SK-N-SH (cell line): Measurements from ENCODE around the gene FGF8. TPM values are rescaled to one million over a fixed set of nuclear protein-coding genes. Genes with fewer than 3 reads are reported as not detected.

Source experiments
- CTCF ChIA-PET: fragments of 300-600, 350-600 bp; formaldehyde crosslinking; extraction: SDS; loops from one replicate; lab custom pipeline; 2021; lab: Yijun Ruan, JAX
- POLR2A ChIA-PET: fragments of 350-600 bp; sonication (Branson Sonifier 250); formaldehyde crosslinking; extraction: SDS; loops from one replicate; lab custom pipeline; 2020; ENCODE audit warnings: antibody characterized with exemption, inconsistent platforms; lab: Yijun Ruan, JAX
- DNase-seq: peaks from one replicate; pipeline ENCODE4 v3.0.0; 2012
- H2AFZ ChIP-seq: fragments of 200-600 bp; sonication (generic); 2 replicates; pipeline ENCODE4 v1.8.1; 2016; ENCODE audit warnings: antibody characterized with exemption, mild to moderate bottlenecking, low read depth
- H3F3A ChIP-seq: fragments of 200-600 bp; sonication (generic); replicated peaks from 2 replicates; pipeline ENCODE3; 2016; ENCODE audit warnings: antibody characterized with exemption, mild to moderate bottlenecking; ENCODE audit not compliant: insufficient read depth
- H3K27ac ChIP-seq, 2 experiments: fragments of 200-500 bp in 1 of 2; fragments of 200-600 bp in 1 of 2; sonication (Bioruptor generic) in 1 of 2; sonication (generic), shearing (Covaris generic) in 1 of 2; 2 replicates each; pipeline versions ENCODE4 v1.5.1 to v1.6.1; 2014 to 2016; ENCODE audit warnings: low read depth in 2 of 2, inconsistent platforms in 1 of 2, low read length in 1 of 2, mild to moderate bottlenecking in 1 of 2, mixed read lengths in 1 of 2
- H3K27me3 ChIP-seq: fragments of 200-600 bp; sonication (generic), shearing (Covaris generic); 2 replicates; pipeline ENCODE4 v1.6.1; 2016; ENCODE audit warnings: mixed run types; ENCODE audit not compliant: insufficient read depth
- H3K36me3 ChIP-seq, 2 experiments: fragments of 200-500 bp in 1 of 2; fragments of 200-600 bp in 1 of 2; sonication (Bioruptor generic) in 1 of 2; sonication (generic) in 1 of 2; replicated peaks in 1 of 2; 2 replicates each; pipeline versions ENCODE3 to v1.5.1; 2014 to 2016; ENCODE audit warnings: low read length in 1 of 2, mild to moderate bottlenecking in 1 of 2; ENCODE audit not compliant: insufficient read depth in 2 of 2, control insufficient read depth in 1 of 2
- H3K4me1 ChIP-seq, 2 experiments: fragments of 200-500 bp in 1 of 2; fragments of 200-600 bp in 1 of 2; sonication (Bioruptor generic) in 1 of 2; sonication (generic), shearing (Covaris generic) in 1 of 2; 2 replicates each; pipeline versions ENCODE4 v1.5.1 to v1.6.1; 2014 to 2016; ENCODE audit warnings: low read depth in 1 of 2, low read length in 1 of 2, mixed run types in 1 of 2; ENCODE audit not compliant: insufficient read depth in 2 of 2, control insufficient read depth in 1 of 2
- H3K4me2 ChIP-seq: fragments of 200-600 bp; sonication (generic), shearing (Covaris generic); 2 replicates; pipeline ENCODE4 v1.6.1; 2017; ENCODE audit warnings: mixed run types
- H3K4me3 ChIP-seq, 2 experiments: fragments of 200-500 bp in 1 of 2; fragments of 200-600 bp in 1 of 2; sonication (Bioruptor generic) in 1 of 2; sonication (generic), shearing (Covaris generic) in 1 of 2; 2 replicates each; pipeline versions ENCODE4 v1.5.1 to v1.8.1; 2014 to 2016; ENCODE audit warnings: low read depth in 2 of 2, inconsistent platforms in 1 of 2, low read length in 1 of 2, mild to moderate bottlenecking in 1 of 2, mixed read lengths in 1 of 2, moderate library complexity in 1 of 2
- H3K79me2 ChIP-seq: fragments of 200-600 bp; sonication (generic); 2 replicates; pipeline ENCODE4 v1.8.1; 2017; ENCODE audit warnings: mild to moderate bottlenecking; ENCODE audit not compliant: insufficient read depth
- H3K9ac ChIP-seq: fragments of 200-600 bp; sonication (generic); 2 replicates; pipeline ENCODE4 v1.6.1; 2017; ENCODE audit warnings: mixed run types
- H3K9me2 ChIP-seq: fragments of 200-600 bp; sonication (generic); 2 replicates; pipeline ENCODE4 v1.6.1; 2017; ENCODE audit warnings: mixed run types
- H3K9me3 ChIP-seq: fragments of 200-600 bp; sonication (generic); 2 replicates; pipeline ENCODE4 v1.6.1; 2017; ENCODE audit warnings: mixed run types, mild to moderate bottlenecking, moderate library complexity
- H4K20me1 ChIP-seq: fragments of 200-600 bp; sonication (generic); 2 replicates; pipeline ENCODE4 v1.6.1; 2017; ENCODE audit warnings: mild to moderate bottlenecking, mixed run types; ENCODE audit not compliant: insufficient read depth
- ELF1 ChIP-seq: IDR thresholded peaks from 2 replicates; pipeline ENCODE4 v1.4.0; 2012
- EZH2phosphoT487 ChIP-seq: fragments of 200-600 bp; sonication (generic); IDR thresholded peaks from 2 replicates; pipeline ENCODE4 v1.6.1; 2017; ENCODE audit warnings: low read depth, mixed run types, mild to moderate bottlenecking, antibody characterized with exemption, moderate library complexity, borderline replicate concordance
- FOXJ3 ChIP-seq: sonication (generic); formaldehyde crosslinking; IDR thresholded peaks from 2 replicates; pipeline ENCODE4 v1.5.1; 2020; ENCODE audit warnings: mild to moderate bottlenecking, missing genetic modification reagents
- JUND ChIP-seq: IDR thresholded peaks from 2 replicates; pipeline ENCODE4 v1.4.0; 2012
- MXI1 ChIP-seq: IDR thresholded peaks from 2 replicates; pipeline ENCODE4 v1.6.1; 2012; ENCODE audit warnings: mild to moderate bottlenecking, low read depth, low read length, improper control_type of control experiment
- NFIC ChIP-seq: IDR thresholded peaks from 2 replicates; pipeline ENCODE4 v1.4.0; 2012; ENCODE audit warnings: borderline replicate concordance
- POLR2AphosphoS5 ChIP-seq: IDR thresholded peaks from 2 replicates; pipeline ENCODE4 v1.6.1; 2012; ENCODE audit warnings: low read depth, low read length
- RAD21 ChIP-seq: IDR thresholded peaks from 2 replicates; pipeline ENCODE4 v1.6.1; 2012; ENCODE audit warnings: mild to moderate bottlenecking, low read length
- RFX5 ChIP-seq: IDR thresholded peaks from 2 replicates; pipeline ENCODE4 v1.6.1; 2012; ENCODE audit warnings: mild to moderate bottlenecking, improper control_type of control experiment, low read length
- SIN3A ChIP-seq: IDR thresholded peaks from 2 replicates; pipeline ENCODE4 v1.6.1; 2012; ENCODE audit warnings: low read depth, mild to moderate bottlenecking, low read length, moderate library complexity, borderline replicate concordance
- TAF1 ChIP-seq: IDR thresholded peaks from 2 replicates; pipeline ENCODE4 v1.6.1; 2012; ENCODE audit warnings: low read depth, mild to moderate bottlenecking, low read length, moderate library complexity, borderline replicate concordance
- USF2 ChIP-seq: fragments of 150-350 bp; IDR thresholded peaks from 2 replicates; pipeline ENCODE4 v1.6.1; 2017; ENCODE audit warnings: antibody characterized with exemption, low read length, low read depth, borderline replicate concordance
- whole genome bisulfite sequencing: methylation state at CpG from one replicate; pipeline ENCODE4 v1.1.6; 2017; ENCODE audit warnings: low lambda C conversion rate; 5-methylcytosine and 5-hydroxymethylcytosine counted together
- polyA plus RNA-seq, 3 experiments: library from polyadenylated mRNA; depleted of rRNA; stranded (reverse); fragments of >200 nt; gene quantifications; 2 replicates each; pipeline ENCODE4 v1.2.3, GENCODE V29; 2012
- TF ChIP-seq, protein P1 (sequence below): fragments of 150-350 bp; IDR thresholded peaks from 2 replicates; pipeline ENCODE4 v1.6.1; 2016; ENCODE audit warnings: mild to moderate bottlenecking, low read depth, low read length
- TF ChIP-seq, protein P2 (sequence below): IDR thresholded peaks from 2 replicates; pipeline ENCODE4 v1.4.0; 2012; ENCODE audit warnings: low read depth, borderline replicate concordance
- TF ChIP-seq, protein P3 (sequence below): fragments of 200-600 bp; sonication (generic); IDR thresholded peaks from 2 replicates; pipeline ENCODE4 v1.6.1; 2017; ENCODE audit warnings: antibody characterized with exemption, mild to moderate bottlenecking, moderate library complexity
- TF ChIP-seq, protein P4 (sequence below): IDR thresholded peaks from 2 replicates; pipeline ENCODE4 v1.4.0; 2012; ENCODE audit warnings: low read depth

FGF8 gene
- polyA plus RNA-seq, 1 of the 3 experiments (the other 2 are of a cell fraction), result not detected

DNA sequence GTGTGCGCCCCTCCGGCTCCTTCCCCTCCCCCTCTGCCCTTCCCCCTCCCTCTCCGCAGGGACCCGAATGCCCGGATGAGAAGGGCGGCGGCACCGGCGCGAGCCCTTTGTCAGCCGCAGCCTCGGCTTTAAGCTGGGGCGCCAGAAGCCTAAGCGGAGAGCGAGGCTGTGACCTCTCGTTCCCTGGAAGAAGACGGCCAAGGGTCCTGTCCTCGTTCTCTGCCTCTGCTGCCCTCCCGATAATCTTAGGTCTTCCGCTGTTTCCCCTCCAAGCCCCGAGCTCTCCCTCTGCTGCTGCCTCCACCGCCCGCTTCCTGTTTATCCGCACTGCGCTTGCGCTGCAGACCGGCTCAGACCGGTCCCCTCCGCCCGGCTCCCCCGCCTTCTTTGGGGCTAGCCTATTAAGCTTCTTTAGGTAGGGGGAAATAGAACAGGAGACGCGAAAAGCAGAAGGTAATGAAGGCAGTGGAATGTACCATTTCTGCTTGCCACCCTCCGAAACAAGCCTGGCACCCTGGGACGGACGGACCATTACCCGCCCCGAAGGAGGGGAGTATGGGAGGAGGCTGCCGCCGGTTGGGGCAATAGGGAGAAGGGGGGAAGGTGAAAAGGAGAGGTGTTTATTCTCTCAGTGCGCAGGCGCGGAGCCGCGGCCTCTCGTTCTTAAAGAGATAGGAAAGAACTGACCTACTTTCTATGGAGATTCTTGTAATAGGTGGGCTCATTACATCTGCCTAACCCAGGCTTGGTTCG lies 42.4 kb upstream of the FGF8 start, which contains the start of gene OGA (continued):
- TF ChIP-seq JUND (peak; percentile 78; the same call in 1 of the 2 replicates), SIN3A (peak; percentile 79; the same call in 1 of the 2 replicates), RFX5 (no peak), USF2 (no peak), RAD21 (no peak)
- TF ChIP-seq, protein P1, sequence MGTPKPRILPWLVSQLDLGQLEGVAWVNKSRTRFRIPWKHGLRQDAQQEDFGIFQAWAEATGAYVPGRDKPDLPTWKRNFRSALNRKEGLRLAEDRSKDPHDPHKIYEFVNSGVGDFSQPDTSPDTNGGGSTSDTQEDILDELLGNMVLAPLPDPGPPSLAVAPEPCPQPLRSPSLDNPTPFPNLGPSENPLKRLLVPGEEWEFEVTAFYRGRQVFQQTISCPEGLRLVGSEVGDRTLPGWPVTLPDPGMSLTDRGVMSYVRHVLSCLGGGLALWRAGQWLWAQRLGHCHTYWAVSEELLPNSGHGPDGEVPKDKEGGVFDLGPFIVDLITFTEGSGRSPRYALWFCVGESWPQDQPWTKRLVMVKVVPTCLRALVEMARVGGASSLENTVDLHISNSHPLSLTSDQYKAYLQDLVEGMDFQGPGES, result peak; percentile 12; the same call in 1 of the 2 replicates
- TF ChIP-seq, protein P2, sequence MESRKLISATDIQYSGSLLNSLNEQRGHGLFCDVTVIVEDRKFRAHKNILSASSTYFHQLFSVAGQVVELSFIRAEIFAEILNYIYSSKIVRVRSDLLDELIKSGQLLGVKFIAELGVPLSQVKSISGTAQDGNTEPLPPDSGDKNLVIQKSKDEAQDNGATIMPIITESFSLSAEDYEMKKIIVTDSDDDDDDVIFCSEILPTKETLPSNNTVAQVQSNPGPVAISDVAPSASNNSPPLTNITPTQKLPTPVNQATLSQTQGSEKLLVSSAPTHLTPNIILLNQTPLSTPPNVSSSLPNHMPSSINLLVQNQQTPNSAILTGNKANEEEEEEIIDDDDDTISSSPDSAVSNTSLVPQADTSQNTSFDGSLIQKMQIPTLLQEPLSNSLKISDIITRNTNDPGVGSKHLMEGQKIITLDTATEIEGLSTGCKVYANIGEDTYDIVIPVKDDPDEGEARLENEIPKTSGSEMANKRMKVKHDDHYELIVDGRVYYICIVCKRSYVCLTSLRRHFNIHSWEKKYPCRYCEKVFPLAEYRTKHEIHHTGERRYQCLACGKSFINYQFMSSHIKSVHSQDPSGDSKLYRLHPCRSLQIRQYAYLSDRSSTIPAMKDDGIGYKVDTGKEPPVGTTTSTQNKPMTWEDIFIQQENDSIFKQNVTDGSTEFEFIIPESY, result peak; percentile 44; the same call in 1 of the 2 replicates

DNA sequence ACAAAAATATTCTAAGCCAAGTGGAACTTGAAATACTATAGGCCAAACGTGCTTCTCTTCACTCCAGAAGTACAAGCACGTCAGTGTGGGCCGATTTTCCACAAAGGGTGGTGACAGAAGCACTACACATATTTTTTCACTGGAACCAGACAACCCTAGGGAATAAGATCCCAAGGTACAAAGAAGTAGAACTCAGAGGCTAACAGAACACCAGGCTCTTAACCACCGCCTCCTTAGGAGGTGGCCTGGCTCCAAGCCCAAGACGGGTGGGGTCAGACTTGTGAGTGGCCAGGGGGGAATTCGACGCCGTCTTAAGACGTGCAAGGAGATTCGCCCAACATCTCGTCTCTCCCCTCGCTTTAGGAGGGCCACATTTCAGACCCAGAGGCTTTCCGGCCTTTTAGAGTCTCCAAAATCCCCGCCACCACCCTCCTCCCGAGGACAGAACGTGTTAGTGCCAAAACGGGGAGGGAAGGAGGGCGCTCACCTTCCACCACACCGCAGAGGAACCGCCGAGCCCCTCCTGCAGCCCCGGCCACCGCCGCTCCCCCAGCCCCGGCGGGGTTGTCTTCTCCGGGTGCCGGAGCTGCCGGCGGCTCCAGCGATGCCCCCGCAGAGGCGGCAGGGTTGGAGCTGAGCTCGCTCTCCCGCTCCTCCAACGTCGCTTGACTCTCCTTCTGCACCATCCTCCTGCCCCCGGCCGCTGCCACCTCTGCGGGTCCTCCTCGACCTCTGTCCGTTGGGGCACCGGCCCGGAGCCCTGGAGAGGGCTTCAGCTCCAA lies 41.6 kb upstream of the FGF8 start:
- Histone ChIP-seq H4K20me1 (peaks cover 54% of the 10 kb centered on the region), H3K4me1 (peaks cover 6 to 23% of the 10 kb centered on the region in 2 experiments; a peak in 3 of 4 replicates), H3K9me3 (no peaks in the 10 kb centered on the region), H3K79me2 (peaks cover 57% of the 10 kb centered on the region), H3K27ac (peak overlapping the region; percentile 81 to 97), H3K27me3 (no peaks in the 10 kb centered on the region), H2AFZ (no peak overlapping the region), H3K4me3 (peak overlapping the region; percentile 88 to 96), H3K9ac (peak overlapping the region; percentile 94), H3K36me3 (peaks cover 9 to 22% of the 10 kb centered on the region in 2 experiments), H3F3A (peaks cover 9% of the 10 kb centered on the region), H3K4me2 (peak overlapping the region; percentile 92), H3K9me2 (no peaks in the 10 kb centered on the region)
- 1% methylated on average over 36 of the region's 44 CpGs for WGBS
- peak; percentile 37 for DNase-seq
- CTCF ChIA-PET, result interaction anchor here (0.8 to 3.5 kb wide), 7 partner anchors 12 to 192 kb away, joined by 3 to 14 read pairs (median 4); no protein-coding TSS in a partner anchor
- POLR2A ChIA-PET, result interaction anchor here (0.8 to 1.6 kb wide), 8 partner anchors 10 to 525 kb away, joined by 3 to 10 read pairs (median 4); no protein-coding TSS in a partner anchor
- peak; percentile 83 for TF ChIP-seq NFIC
- TF ChIP-seq, protein P3, sequence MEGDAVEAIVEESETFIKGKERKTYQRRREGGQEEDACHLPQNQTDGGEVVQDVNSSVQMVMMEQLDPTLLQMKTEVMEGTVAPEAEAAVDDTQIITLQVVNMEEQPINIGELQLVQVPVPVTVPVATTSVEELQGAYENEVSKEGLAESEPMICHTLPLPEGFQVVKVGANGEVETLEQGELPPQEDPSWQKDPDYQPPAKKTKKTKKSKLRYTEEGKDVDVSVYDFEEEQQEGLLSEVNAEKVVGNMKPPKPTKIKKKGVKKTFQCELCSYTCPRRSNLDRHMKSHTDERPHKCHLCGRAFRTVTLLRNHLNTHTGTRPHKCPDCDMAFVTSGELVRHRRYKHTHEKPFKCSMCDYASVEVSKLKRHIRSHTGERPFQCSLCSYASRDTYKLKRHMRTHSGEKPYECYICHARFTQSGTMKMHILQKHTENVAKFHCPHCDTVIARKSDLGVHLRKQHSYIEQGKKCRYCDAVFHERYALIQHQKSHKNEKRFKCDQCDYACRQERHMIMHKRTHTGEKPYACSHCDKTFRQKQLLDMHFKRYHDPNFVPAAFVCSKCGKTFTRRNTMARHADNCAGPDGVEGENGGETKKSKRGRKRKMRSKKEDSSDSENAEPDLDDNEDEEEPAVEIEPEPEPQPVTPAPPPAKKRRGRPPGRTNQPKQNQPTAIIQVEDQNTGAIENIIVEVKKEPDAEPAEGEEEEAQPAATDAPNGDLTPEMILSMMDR, result no peak
- 0 out of 2 replicates have a peak, but pooled peaks have one; percentile 45 for TF ChIP-seq MXI1
- TF ChIP-seq EZH2phosphoT487, result no peak
- TF ChIP-seq, protein P2, result no peak
- TF ChIP-seq, protein P4, sequence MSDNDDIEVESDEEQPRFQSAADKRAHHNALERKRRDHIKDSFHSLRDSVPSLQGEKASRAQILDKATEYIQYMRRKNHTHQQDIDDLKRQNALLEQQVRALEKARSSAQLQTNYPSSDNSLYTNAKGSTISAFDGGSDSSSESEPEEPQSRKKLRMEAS, result peak; percentile 60
- TF ChIP-seq TAF1, result peak; percentile 79
- no peak for TF ChIP-seq ELF1
- no peak for TF ChIP-seq FOXJ3
- peak; percentile 84 for TF ChIP-seq POLR2AphosphoS5
- TF ChIP-seq USF2, result no peak
- TF ChIP-seq RAD21, result no peak
